ENCODE measurements around the gene MAGI2.
"Not testable (repeated sequence)": the region's sequence is repeated elsewhere in the genome, so short reads cannot be mapped to it uniquely, and the experiment has no call there.

Gene MAGI2

DNA sequence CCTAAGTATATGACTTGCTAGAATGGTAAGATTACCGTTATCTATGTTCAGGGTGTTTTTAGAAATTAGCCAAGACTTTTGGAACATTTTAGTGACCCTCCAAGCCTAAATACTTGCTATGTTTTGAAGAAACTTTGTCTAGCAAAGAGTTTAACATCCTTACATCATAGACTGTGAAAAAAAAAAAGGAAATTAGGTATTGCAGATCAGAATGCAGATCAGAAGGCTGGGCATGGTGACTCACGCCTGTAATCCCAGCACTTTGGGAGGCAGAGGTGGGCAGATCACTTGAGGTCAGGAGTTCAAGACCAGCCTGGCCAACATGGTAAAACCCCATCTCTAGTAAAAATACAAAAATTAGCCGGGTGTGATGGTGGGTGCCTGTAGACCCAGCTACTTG is 10.7 kb downstream of the MAGI2 start:
- not testable (repeated sequence) for DNase-seq

DNA sequence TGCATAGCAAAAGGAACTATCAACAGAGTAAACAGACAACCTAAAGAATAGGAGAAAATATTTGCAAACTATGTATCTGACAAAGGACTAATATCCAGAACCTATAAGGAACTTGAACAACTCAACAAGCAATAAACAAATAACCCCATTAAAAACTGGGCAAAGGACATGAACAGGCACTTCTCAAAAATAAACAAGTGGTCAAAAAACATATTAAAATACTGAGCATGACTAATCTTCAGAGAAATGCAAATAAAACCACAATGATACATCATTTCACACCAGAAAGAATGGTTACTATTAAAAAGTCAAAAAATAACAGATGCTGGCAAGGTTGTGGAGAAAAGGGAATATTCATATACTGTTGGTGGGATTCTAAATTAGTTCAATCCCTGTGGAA is 17.1 kb downstream of the MAGI2 start:
- DNase-seq = no peak

DNA sequence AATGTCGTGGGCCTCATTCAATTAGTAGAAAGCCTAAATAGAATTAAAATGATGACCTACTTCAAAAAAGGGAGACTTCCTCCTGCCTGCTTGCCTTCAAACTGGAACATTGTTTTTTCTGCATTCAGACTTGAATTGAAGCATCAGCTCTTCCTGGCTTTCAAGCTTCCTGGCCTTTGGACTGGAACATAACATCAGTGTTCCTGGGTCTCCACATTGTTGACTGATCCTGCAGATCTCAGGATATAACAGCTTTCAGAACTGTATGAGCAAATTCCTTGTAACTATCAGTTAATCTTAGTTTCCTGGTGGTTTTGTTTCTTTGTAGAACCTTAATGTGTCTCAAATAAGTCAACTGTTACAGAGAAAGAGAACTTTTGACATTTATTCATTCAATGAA is 18.6 kb downstream of the MAGI2 start:
- DNase-seq = no peak

DNA sequence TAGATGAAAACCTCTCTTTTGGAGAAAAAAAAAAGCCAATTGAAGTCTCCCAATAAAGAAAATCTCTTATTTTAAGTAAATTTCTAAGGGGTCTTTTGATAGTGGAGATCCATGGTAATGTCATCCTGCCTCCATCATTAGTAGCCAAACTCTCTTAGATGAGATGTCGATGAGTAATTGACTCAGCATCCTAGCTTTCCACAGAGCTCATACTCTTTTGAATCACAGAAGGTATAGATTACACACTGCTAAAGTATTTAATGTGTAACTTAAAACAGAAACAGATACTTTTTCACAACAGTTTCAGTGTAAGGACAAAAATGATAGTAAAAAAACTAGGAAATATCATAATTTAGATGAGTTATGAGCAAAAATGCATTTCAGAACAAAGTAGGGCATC is 19.4 kb downstream of the MAGI2 start:
- no peak for DNase-seq

DNA sequence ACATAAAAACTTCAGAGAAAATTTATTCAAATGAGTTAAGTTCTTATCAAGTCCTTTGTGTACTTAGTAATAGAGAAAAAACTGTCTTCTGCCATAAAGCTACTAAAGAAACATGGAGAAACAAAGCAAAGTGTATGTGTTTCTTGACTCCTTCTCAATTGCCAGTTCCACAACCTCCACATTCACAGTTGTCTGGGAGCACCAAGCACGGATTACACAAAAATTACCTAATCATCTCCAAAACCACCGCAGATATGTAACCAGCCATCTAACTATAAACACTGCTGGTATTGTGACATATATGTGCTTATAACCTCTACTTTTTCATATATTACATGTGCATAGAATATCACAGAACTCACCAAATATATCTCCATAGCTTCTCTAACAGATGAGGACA is 23.1 kb downstream of the MAGI2 start:
- DNase-seq = no peak

DNA sequence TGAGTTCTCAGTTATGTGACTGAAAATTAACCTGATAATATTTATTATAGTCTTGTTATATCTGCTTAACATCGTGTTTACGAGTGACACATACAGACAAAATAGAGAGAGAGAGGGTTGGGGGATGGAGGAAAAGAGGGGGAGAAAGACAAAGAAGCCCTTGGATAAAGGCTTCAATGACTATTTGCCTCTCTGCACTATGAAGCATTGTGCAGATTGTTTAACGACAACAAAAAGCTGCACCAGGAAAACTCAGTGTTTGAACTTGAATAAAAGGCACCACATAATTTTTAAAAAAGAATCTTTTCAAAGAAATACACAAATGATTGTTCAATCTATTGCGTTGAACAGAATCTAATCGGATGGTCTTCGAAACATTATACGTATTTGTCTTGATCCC is 27.8 kb downstream of the MAGI2 start:
- no peak for DNase-seq

DNA sequence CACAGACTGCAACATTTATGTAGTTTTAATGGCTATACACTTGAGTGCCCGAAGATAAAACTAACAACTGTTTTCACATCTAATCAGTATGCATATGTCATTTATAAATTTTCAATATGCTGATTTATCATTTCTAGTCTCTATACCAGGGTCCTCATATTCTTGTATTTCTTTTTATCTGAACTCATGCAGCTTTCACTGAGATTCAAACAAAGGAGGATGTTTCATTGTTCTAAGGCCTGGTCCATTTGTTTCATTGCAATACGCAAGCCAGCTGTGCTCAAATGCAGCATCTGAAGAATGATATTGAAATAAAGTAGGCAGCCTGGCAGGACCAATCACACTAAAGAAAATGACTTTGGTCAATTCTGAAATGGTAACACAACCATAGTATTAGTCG is 31.7 kb downstream of the MAGI2 start:
- DNase-seq = no peak

DNA sequence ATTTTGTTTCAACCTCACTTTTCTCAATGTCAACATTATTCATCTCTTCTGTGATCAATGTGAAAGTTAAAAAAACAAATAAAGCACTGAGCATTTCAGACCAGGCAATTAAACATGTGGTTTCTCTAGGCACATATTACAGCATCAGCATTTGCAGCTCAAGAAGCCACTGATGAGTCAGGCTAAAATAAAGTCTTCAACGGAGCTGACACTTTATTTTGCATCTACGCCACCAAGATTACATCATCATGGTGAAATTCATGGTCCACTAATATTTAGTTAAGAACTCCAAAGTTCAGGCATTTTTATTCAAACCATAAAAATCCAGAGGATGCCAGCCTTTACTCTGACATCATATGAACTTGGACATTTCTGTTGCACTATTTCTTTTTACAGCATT is 33.0 kb downstream of the MAGI2 start:
- no peak for DNase-seq

DNA sequence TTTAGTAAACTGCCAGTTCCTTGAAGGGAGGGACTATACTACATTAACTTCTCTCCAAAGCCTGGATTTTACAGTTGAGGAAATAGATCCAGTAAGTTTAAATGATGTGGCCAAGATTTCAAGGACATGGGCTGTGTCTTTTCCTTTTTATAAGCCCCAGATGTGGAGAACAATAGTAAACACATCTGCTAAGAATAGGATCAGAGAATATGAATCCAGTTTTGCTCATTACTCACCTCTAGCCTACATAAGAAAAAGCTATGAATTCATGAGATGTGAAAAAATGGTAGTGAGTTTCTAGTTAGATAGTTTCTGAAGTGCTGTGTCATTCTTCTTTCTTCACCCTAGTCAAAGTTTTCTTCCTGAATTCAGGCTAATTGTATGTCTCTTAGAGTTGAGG is 38.6 kb downstream of the MAGI2 start:
- DNase-seq = no peak

DNA sequence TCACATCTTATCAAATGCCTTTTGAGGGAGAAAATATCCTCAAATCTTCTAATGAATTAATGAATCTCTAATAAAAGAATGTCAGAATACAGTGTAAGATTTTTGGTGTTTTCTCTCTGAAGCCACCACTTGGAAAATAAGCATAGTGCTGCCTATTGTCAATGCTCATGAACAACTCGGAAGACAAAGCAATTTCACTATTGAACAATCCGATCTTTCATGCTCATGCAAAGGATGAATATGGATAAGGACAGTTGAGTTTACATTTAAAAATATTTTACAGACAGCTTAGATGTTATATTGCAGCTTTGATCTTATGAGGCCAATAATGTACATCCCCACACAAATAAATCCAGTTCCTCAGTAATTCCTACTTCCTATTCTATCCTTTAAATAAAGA is 40.6 kb downstream of the MAGI2 start:
- no peak for DNase-seq

DNA sequence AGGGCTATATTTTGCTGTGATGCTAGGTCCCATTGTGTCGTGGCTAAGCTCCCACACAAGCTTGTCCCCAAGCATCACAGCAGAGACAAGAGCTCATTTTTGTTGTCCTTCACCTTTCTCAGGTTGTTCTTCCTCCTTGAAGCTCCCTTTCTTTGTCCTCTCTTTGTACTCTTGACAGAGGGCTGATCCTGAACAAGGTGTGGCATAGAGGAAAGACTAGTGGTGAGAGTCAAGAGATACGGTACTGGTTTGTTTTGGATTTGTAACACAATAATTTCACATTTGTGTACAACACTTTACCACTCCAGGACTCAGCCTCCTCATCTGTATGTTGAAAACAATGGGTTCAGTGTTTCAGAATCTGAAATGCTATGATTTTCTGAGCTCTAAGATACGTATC is 41.0 kb downstream of the MAGI2 start:
- DNase-seq = no peak

DNA sequence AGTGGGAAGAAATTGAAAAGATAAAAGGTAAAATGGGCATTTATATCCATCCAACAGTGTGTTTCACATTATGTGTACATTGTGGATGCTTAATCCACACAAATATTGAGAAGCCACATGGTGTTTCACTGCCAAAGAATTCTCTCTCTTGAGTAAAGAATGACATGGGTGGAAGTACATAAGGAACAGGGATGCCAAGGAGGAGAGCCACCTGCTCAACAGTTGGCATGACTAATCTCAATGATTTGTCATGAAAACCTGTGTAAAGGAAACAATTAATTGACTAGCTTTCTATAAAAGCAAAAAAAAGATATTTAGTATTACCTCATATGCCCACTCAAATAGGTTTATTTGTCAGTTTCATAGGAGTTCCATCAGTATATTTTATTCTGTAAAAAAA is 43.1 kb downstream of the MAGI2 start:
- DNase-seq = no peak

DNA sequence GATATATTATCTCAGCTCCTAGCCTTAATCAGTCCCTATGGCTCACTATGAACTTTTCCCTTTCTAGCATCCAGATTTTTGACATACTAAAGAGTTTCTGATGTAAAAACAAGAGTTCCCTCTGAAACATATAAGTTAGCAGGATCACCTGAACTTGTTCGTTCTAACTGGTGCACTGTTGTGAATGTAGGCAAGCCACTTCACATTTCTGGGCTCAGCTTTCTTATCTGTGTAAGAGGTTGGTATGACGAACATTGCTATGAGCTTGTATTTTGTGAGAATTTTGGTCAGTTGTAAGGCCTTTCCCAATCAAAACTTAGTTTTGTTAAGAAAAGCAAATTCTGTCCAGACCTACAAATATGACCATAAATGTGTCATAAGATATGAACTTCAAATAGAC is 46.1 kb downstream of the MAGI2 start:
- no peak for DNase-seq

DNA sequence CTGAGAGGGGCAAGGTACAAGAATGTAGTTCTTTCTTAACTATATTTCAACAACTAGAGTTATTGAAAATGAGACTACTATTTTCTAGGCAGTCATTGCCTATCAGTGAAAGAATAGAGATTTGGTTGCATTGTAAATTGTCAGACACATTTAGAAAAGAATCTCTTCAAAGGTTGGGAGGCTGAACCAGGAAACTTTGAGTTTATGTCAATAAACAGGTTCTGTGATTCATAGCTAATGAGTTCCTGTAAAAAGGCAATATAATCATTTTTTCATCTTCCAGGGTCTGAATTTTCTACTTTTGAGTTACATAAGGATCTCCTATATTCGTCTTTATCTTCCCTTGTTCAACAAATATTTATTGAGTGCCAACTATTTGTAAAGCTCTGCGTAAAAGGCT is 47.1 kb downstream of the MAGI2 start:
- DNase-seq = no peak

DNA sequence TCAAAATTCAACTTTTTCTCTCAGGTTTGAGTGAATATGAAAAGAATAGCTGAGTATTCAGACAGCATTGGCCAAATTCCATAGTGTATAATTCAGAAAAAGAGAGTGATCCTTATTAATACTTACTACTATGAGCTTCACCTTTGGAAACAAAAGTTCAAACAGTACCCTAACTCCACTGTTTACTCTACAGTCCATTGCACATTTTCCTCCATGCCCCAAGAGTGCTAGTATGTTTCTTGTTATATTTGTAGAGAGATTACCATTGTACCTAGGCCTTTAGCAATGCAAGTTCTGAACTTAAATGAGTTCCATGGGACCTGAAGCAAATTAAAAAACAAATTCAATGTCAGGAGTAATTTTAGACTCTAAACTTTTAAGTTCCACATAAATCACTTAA is 48.1 kb downstream of the MAGI2 start:
- no peak for DNase-seq

DNA sequence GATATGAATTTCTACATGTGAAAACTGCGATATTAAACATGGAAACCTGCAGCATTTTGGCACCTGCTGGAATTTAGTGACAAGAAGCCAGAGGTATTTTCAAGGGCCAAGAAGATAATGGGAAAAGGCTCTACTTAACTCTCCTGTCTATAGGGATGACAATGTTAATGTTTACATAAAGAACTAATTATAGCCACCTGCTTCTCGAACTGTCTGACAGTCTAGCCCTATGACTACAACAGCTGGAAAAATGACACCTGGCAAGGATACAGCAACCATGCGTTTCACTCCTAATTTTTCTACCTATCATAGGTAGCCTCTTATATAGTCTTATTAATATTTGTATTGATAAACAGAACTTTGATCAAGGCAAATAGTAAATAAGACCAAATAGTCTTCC is 49.6 kb downstream of the MAGI2 start:
- no peak for DNase-seq

DNA sequence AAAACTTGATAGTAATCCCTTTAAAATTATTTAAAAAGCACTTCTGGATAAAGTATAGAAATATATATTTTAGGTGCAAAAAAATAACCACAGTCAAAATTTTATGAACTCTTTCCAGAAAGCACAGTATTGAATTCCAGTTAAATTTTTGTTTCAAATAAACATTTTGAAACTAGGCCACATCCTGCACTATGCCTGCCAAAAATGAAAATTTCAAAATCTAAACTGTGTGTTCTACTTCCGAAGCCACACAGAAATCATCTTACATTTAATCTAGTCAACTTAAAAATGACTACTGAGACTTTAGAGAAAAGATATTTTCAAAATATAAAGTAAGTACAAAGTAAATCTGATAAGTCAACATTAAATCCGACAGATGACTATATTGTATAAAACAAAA is 50.0 kb downstream of the MAGI2 start:
- no peak for DNase-seq

DNA sequence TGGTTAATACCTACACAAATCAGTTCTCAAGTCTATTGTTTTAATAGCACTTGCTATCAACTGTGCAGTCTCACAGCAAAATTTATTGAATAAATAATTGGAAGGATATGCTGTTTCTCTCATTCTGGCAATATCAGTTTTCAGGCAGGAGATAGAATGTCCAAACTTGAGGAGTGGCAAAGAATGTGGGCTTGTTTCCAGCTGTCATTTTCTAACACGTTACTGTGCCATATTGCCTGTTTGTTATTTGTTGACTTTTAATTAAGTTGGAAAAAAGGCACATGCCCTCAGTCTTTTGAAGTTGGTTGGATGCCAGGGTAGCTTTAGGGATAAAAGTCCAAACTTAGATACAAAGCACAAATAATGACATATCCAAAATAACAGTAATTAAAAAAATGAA is 52.2 kb downstream of the MAGI2 start:
- DNase-seq = no peak

DNA sequence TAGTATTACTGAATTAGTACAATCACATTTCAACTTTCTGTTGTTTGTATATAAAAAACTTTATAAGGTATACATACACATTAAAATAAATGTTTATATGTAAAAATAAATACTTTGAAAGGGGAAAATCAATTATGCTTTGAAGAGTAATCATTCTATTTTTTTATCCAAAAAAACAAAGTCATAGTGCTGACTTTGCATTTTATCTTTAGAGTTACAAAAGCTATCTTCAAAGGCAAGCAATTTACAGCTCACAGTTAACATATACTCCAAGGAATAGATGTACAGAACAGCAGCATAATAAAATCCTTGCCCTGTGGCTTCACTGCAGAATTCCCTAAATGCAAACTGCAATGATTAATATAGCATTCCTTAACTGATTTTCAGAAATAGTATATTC is 53.2 kb downstream of the MAGI2 start:
- no peak for DNase-seq

DNA sequence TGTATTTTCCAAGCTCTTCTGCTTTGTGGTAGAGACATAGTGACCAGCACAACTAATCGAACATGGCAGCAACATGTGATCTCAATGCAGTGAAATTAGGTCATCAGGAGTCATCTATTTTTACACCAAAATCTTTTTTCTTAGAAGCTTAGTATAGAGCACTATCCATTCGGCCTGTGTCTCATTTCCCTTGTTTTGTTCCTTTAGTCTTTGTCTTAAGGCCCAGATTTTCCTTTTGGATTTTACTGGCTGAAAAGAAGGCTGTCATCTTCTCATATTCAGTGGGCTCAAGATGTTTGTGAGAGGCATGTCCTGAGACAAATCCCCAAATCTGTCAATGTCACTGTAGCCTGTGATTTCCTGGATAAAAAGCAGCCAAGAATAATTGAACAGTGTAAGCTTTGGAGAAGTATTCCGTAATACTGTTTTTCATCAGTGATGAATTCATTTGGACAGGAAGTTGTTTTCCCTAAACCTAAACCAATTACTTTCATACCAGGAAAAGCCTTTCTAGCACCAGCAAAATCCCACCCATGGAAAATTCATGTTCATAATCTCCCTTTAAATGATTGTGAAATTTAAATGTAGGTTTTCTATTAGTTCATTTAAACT is 55.2 kb downstream of the MAGI2 start:
- DNase-seq = no peak

DNA sequence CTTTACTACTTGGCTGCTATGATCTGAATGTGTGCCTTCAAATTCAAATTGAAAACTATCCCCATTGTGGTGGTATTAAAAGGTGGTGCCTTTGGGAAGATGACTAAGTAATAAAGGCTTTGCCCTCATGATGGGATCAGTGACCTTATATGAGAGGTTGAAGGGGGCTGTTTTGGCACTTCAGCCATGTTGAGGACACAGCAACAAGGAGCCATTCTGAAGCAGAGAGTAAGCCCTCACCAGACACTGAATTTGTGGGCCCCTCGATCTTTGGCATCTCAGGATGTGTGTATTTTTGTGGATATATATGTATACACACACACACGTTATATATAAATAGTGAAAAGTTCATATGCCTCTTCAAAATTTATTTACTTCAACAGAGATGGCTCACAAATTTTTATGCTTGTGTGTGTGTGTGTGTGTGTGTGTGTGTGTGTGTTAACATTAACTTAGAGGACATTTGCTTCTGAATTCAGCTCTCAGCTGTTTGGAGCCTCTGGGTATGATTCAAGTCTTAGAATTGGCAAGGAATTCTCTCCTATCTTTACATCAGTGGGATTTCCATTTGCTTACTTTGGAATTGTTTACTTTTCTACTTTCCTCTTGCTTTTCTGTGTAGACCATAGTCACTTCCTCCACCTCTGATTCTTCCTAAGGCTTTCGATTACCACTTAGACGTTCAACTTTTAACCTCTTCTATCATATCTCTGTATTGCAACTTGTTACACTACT is 66.6 kb downstream of the MAGI2 start:
- DNase-seq = no peak

DNA sequence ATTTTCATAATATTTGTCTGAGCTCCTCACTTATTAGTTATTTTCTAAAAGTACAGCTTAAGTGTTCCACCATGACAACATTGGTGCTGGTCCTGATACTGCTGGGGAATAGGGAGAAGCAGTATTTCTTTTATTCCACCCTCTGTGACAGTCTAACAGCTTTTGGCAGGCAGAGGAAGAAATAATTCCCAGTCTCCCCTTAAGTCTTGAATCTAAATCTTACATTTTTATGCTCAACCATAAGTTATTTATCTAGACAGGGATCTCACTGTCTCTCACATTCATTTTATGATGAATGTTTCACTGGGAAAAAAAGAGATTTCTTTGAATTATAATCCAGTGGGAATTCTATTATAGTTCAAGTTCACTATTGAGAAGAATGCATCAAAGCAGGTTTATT is 71.5 kb downstream of the MAGI2 start:
- DNase-seq = no peak

DNA sequence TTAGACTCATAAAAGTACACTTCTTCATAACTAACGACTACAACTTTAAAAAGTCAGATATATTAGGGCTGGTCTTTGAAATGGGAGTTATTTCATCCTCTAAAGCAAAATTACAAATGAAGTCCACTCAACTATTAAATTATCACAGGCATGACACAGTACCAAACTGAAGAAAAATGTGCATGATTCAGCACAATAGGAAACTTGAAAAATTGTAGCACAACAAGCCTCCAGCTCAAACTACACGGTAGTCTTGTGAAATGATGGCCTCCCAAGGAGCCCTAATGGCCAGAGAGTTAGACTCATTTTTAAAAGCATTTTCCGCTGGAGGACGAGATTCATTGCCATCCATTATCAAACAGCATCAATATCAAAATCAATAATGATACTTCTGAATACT is 76.4 kb downstream of the MAGI2 start:
- DNase-seq = no peak

DNA sequence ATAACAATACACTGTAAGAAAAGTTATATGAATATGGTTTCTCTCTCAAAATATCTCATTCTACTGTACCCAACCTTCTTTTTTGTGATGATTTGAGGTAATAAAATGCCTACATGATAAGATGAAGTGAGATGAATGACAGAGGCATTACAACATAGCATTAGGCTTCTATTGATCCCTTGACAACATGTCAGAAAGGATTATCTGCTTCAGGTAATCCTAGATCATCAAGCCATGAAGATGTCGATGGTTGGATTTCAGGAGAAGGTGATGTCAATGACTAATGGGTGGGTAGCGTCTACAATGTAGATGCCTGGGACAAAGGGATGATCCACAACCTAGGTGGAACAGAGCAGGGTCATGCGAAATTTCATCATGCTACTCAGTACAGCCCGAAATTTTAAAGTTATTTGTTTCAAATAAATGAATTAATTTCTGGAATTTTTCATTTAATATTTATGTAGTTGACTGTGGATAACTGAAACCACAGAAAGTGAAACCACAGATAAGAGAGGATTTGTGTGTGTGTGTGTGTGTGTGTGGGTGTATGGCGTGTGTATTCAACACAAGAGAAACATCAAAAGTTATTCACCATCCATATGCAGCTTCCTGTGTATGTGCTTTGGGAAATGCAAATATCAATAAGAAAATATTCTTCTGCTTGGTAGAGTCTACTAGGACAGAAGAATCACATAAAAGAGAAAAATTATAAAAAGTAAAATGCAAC is 77.0 kb downstream of the MAGI2 start:
- DNase-seq = no peak

DNA sequence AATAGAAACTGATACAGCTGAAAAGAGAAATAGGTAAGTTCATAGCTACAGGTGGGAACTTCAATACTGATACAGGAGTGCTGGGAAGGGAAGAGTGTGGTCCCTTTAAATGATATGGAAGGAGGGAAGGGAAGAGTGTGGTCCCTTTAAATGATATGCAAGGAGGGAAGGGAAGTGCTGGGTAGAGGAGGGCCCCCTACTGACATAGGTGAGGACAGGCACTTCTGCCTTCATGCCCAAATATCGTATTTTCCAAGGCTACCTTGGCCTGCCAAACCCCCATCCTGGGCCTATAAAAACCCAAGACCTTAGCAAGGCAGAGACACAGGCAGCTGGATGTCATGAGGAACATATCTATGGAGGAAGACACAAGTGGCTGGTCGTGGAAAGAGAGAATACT is 92.3 kb downstream of the MAGI2 start:
- peak in 1 of 2 experiments; percentile 4 for DNase-seq

Data from SW 1271 (cell line).